ENCODE results near the gene ASIC4. TPM values are rescaled to one million over a fixed set of nuclear protein-coding genes. Genes with fewer than 3 reads are reported as not detected.
A peak's percentile ranks its signal among the peaks of the same experiment; 100 is the strongest.

Gene ASIC4
- total RNA-seq, 1 donor from 2014 or later, result 0.26 TPM

- Histone ChIP-seq H3F3A (ENCODE audit: low read depth) (peaks cover 18% of the 10 kb centered on the region), H3K9me3 (ENCODE audit: low read depth) (no peaks in the 10 kb centered on the region), H3K27me3 (peaks cover 75% of the 10 kb centered on the region), H3K27ac (no peak overlapping the region), H3K4me2 (no peak overlapping the region), H3K4me3 (no peak overlapping the region), H3K9ac (no peak overlapping the region), H2AFZ (replicated peaks) (no peak overlapping the region), H3K4me1 (peaks cover 24% of the 10 kb centered on the region), H3K79me2 (ENCODE audit: low read depth) (no peaks in the 10 kb centered on the region), H3K36me3 (no peaks in the 10 kb centered on the region), H4K20me1 (ENCODE audit: low read depth) (peaks cover 23% of the 10 kb centered on the region)
- Mint-ChIP-seq H3K27me3 (ENCODE audit: insufficient read depth, low read depth) (peaks cover 27% of the 10 kb centered on the region), H3K9me3 (no peaks in the 10 kb centered on the region), H3K4me3 (no peak overlapping the region), H3K36me3 (no peaks in the 10 kb centered on the region), H3K27ac (no peak overlapping the region), H3K4me1 (peaks cover 21% of the 10 kb centered on the region)
- no peak for DNase-seq (ENCODE audit: low spot score)
- no peak for TF ChIP-seq EZH2 (IDR thresholded peaks at IDR 0.05)
- TF ChIP-seq, protein P1, sequence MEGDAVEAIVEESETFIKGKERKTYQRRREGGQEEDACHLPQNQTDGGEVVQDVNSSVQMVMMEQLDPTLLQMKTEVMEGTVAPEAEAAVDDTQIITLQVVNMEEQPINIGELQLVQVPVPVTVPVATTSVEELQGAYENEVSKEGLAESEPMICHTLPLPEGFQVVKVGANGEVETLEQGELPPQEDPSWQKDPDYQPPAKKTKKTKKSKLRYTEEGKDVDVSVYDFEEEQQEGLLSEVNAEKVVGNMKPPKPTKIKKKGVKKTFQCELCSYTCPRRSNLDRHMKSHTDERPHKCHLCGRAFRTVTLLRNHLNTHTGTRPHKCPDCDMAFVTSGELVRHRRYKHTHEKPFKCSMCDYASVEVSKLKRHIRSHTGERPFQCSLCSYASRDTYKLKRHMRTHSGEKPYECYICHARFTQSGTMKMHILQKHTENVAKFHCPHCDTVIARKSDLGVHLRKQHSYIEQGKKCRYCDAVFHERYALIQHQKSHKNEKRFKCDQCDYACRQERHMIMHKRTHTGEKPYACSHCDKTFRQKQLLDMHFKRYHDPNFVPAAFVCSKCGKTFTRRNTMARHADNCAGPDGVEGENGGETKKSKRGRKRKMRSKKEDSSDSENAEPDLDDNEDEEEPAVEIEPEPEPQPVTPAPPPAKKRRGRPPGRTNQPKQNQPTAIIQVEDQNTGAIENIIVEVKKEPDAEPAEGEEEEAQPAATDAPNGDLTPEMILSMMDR (IDR thresholded peaks at IDR 0.05), result no peak
- TF ChIP-seq EZH2phosphoT487 (IDR thresholded peaks at IDR 0.05), result no peak
These were observed 25.0 kb upstream of the ASIC4 start for GRCh38 chr2:219489315-219489714.

- Histone ChIP-seq H3F3A (ENCODE audit: low read depth) (peaks cover 17% of the 10 kb centered on the region), H3K79me2 (ENCODE audit: low read depth) (no peaks in the 10 kb centered on the region), H2AFZ (replicated peaks) (no peak overlapping the region), H3K9ac (no peak overlapping the region), H3K4me3 (no peak overlapping the region), H3K27ac (no peak overlapping the region), H3K4me1 (peaks cover 15% of the 10 kb centered on the region), H4K20me1 (ENCODE audit: low read depth) (peaks cover 15% of the 10 kb centered on the region), H3K36me3 (no peaks in the 10 kb centered on the region), H3K9me3 (ENCODE audit: low read depth) (no peaks in the 10 kb centered on the region), H3K4me2 (no peak overlapping the region), H3K27me3 (peaks cover 75% of the 10 kb centered on the region)
- TF ChIP-seq, protein P1 (IDR thresholded peaks at IDR 0.05), result peak; percentile 33
- TF ChIP-seq EZH2phosphoT487 (IDR thresholded peaks at IDR 0.05) (no peak), EZH2 (IDR thresholded peaks at IDR 0.05) (no peak)
- Mint-ChIP-seq H3K4me3 (no peak overlapping the region), H3K4me1 (peaks cover 22% of the 10 kb centered on the region), H3K9me3 (no peaks in the 10 kb centered on the region), H3K27me3 (ENCODE audit: insufficient read depth, low read depth) (peaks cover 27% of the 10 kb centered on the region), H3K27ac (no peak overlapping the region), H3K36me3 (no peaks in the 10 kb centered on the region)
- no peak for DNase-seq (ENCODE audit: low spot score)
These were observed 24.1 kb upstream of the ASIC4 start for GRCh38 chr2:219490186-219490585.

DNA sequence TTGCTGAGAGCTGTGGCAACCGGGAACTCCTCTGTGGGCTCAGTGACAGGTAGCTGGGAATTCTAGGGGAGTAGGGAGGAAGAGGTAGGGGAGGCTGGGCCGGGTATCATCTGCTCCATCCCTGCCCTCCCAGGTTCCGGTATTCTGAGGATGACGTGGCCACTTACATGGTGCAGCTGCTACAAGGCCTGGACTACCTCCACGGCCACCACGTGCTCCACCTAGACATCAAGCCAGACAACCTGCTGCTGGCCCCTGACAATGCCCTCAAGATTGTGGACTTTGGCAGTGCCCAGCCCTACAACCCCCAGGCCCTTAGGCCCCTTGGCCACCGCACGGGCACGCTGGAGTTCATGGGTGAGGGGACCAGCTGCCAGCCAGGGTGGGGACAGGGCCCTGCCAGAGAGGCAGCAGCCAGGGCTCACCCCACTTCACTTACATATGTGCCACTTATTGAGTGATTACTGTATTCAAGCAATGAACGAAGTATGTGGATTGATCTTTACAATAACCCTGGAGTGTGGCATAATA is 23.6 kb upstream of the ASIC4 start:
- no peak for DNase-seq (ENCODE audit: low spot score)
- H3F3A ChIP-seq (ENCODE audit: low read depth), result peaks cover 12% of the 10 kb centered on the region
- no peaks in the 10 kb centered on the region for H3K9me3 ChIP-seq (ENCODE audit: low read depth)
- no peaks in the 10 kb centered on the region for H3K36me3 Mint-ChIP-seq
- peaks cover 16% of the 10 kb centered on the region for H3K4me1 ChIP-seq
- H2AFZ ChIP-seq (replicated peaks), result no peak overlapping the region
- no peak overlapping the region for H3K27ac ChIP-seq
- H3K27me3 Mint-ChIP-seq (ENCODE audit: insufficient read depth, low read depth), result peaks cover 22% of the 10 kb centered on the region
- H3K79me2 ChIP-seq (ENCODE audit: low read depth), result no peaks in the 10 kb centered on the region
- peaks cover 75% of the 10 kb centered on the region for H3K27me3 ChIP-seq
- no peak overlapping the region for H3K4me3 Mint-ChIP-seq
- no peak overlapping the region for H3K4me3 ChIP-seq
- no peaks in the 10 kb centered on the region for H3K9me3 Mint-ChIP-seq
- TF ChIP-seq, protein P1 (IDR thresholded peaks at IDR 0.05), result no peak
- no peak for TF ChIP-seq EZH2phosphoT487 (IDR thresholded peaks at IDR 0.05)
- TF ChIP-seq EZH2 (IDR thresholded peaks at IDR 0.05), result no peak
- no peak overlapping the region for H3K27ac Mint-ChIP-seq
- peaks cover 18% of the 10 kb centered on the region for H3K4me1 Mint-ChIP-seq
- H3K36me3 ChIP-seq, result no peaks in the 10 kb centered on the region
- H3K9ac ChIP-seq, result no peak overlapping the region
- peaks cover 11% of the 10 kb centered on the region for H4K20me1 ChIP-seq (ENCODE audit: low read depth)
- H3K4me2 ChIP-seq, result no peak overlapping the region

All from neural progenitor cell (in vitro differentiated cells).